ENCODE results near the gene SRCAP.

DNA sequence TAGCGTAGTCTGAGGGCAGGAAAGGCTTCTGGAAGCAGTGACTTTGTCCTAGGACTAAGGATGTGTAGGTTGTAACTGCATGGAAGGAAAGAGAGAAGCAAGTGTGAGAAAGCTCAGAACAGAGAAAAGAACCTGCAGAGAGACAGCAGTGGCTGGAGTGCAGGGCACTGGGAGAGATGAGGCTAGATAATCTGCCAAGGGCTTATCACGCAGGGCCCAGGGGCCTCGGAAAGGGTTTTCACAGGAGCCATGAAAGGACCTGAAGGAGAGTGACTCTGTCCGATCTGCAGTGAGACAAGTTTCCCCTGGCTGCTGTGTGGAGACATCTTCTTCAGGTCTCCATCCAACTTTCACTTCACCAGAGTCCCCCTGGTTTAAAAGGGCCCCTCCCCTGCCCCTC is 7.1 kb upstream of the SRCAP start:
- TF ChIP-seq, protein P1, sequence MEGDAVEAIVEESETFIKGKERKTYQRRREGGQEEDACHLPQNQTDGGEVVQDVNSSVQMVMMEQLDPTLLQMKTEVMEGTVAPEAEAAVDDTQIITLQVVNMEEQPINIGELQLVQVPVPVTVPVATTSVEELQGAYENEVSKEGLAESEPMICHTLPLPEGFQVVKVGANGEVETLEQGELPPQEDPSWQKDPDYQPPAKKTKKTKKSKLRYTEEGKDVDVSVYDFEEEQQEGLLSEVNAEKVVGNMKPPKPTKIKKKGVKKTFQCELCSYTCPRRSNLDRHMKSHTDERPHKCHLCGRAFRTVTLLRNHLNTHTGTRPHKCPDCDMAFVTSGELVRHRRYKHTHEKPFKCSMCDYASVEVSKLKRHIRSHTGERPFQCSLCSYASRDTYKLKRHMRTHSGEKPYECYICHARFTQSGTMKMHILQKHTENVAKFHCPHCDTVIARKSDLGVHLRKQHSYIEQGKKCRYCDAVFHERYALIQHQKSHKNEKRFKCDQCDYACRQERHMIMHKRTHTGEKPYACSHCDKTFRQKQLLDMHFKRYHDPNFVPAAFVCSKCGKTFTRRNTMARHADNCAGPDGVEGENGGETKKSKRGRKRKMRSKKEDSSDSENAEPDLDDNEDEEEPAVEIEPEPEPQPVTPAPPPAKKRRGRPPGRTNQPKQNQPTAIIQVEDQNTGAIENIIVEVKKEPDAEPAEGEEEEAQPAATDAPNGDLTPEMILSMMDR (IDR thresholded peaks at IDR 0.05; ENCODE audit: poor library complexity): no peak
- TF ChIP-seq EZH2 (IDR thresholded peaks at IDR 0.05; ENCODE audit: borderline replicate concordance) (no peak), EZH2phosphoT487 (IDR thresholded peaks at IDR 0.05; ENCODE audit: low read depth, severe bottlenecking, unreplicated experiment) (no peak)

Data from hepatocyte (in vitro differentiated cells).